Measurements from ENCODE around the gene UCN3. TPM values are rescaled to one million over a fixed set of nuclear protein-coding genes. Genes with fewer than 3 reads are reported as not detected.

The UCN3 gene
- total RNA-seq: not detected in 2 replicates

GRCh38 chr10:5364890-5365338 is at the start of gene UCN3:
TSS of gene UCN3 (plus strand) at chr10:5364966. CDS start at chr10:5373721, 8,755 bp downstream.

GRCh38 chr10:5404208-5405041 is 39.7 kb downstream of the UCN3 start, which contains the start of gene TUBAL3:
TSS of gene TUBAL3 (minus strand) at chr10:5404828. CDS start at chr10:5404792, 36 bp downstream.

GRCh38 chr10:5412277-5412941 is 47.6 kb downstream of the UCN3 start, which contains the start of gene NET1:
TSS of gene NET1 (plus strand) at chr10:5412557. CDS start at chr10:5412693, 136 bp downstream.

Other genes with a start within 250 kb of the UCN3 start
- gene AKR1C8, start 179.8 kb upstream of the UCN3 start, total RNA-seq: under 0.01 TPM in 1 of 2 replicates, not detected in the other
- gene AKR1C4, start 168.1 kb upstream of the UCN3 start, total RNA-seq: not detected in 2 replicates
- gene TUBAL3, start 39.9 kb downstream of the UCN3 start, total RNA-seq: under 0.01 and 0.15 TPM in 2 replicates
- 20.8 and 32.1 TPM in 2 replicates for gene NET1, start 47.6 kb downstream of the UCN3 start, total RNA-seq
- gene CALML5, start 134.6 kb downstream of the UCN3 start, total RNA-seq: not detected in 2 replicates
- not detected in 2 replicates for gene CALML3, start 160.0 kb downstream of the UCN3 start, total RNA-seq

Data from epithelial cell of umbilical artery (primary cell).